HG03521 (cell line): ENCODE results near the gene NUDT17.
A peak's percentile ranks its signal among the peaks of the same experiment; 100 is the strongest.

Experiments
- ATAC-seq: cut with Tn5 transposase; IDR thresholded peaks from one replicate; pipeline ENCODE4 v1.9.1; 2021; ENCODE audit warnings: mild to moderate bottlenecking, moderate library complexity; ENCODE audit not compliant: unreplicated experiment

NUDT17 gene

DNA sequence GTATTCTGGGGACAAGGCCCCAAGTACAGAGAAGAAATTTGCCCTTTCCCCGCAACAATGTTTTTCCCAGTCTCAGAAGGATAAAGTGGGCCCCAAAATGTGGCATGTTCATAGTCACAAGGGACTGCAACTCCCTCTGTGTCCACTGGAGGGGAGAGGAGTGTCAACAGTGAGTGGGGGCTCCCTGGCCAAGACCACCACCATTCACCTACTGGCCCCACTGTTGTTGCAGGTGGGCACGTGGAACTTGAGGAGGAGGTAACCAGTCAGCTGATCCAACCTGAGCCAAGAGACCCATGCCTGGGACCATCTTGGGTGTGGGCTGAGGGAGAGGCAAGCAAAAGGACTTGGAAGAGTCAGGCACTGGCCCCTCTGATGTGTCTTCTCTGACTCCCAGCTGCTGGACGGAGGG lies 777 bp downstream of the NUDT17 start:
- no peak for ATAC-seq

DNA sequence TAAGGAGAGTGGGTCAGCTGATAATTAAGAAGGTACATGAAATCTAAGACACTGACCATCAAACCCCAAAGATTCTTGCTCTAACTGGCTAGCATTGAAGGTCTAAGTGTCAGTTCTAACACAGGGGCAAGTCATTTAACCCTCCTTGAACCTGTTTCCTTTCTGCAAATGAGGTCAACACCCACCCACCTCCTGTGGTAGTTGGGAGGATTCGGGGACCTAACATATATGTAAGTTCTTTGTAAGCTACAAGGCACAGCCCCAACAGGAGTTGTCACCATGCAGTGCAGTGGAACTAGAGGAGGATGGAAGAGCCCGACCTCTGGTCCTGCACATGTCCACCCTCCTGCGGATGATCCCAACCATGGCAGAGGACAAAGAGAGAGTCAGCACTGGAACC lies 2.4 kb downstream of the NUDT17 start:
- ATAC-seq = no peak

DNA sequence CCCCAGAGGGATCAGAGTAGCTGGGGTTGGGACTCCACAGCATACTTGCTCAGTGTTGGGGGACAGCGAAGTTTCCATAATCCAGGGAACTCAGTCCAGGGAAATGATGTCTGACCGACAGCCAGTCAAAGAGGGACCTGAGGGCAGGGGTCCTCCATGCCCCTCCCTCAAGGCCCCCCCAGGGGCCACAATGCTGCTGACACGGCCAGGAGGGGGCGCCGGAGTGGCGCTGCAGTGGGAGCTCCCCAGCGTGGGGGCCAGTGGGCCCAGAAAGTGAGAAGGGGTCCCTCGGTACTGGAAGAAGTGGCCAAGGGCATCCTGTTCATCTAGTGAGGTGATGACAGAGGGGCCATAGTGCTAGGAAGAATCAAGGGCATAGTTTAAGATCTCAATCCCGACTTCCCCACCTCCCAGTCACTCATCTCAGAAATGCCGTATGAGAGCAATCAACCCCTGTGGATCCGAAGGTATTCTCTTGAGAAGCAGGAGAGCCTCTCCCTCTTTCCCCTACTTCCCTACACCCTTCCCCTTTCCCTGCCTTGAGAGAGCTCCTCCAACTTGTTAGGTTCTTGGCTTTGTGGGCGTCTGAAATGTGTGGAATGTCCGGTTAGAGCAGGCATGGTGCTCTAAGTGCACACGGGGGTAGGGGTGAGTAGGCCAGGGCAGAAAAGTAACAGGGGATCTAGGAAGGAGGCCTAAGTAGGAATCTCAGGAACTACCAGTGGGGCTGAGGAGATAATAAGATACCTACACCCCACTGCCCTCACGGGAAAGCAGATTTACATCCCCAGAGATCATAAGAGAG lies 4.1 kb downstream of the NUDT17 start:
- ATAC-seq = no peak

DNA sequence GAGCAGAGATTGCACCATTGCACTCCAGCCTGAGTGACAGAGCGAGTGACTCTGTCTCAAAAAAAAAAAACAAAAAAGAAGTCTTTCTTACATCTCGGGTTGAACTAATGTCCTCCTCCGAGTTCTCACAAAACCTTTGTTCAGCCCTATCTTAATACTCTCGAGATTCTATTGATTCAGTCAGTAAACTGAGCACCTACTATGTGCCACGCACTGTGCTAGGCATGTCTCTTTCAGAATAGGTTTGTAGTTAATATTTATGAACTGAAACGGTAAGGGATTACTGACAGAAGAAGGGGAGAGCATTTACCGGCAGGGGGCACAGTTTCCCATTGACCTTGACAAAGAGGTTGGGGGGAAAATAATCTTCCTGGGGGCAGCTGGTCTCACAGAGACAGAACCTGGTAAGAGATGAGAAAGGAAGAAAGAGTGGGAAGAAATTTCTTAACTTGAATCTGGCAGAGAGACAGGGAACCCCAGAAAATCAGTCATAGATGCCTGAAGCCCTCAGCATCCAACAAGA lies 10.1 kb downstream of the NUDT17 start:
- ATAC-seq = no peak

DNA sequence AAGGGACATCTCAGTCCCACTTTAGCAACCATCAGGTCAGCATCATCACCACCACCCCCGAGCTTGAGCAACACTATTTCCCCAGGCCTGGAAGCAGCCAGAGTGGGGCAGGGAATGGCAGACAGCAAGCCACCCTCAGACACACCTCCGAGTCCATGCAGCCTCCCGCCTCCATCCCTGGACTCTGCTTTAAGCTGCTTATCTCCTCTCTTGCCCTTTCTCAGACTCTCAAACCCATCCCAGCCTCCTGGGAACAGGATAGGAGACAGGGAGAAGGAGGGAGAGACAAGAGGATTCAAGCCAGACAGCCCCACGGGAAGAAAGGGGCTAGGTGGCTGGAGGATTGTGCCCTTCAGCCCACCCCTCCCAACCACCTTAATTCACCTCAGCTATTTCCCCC lies 11.7 kb downstream of the NUDT17 start:
- ATAC-seq = no peak

DNA sequence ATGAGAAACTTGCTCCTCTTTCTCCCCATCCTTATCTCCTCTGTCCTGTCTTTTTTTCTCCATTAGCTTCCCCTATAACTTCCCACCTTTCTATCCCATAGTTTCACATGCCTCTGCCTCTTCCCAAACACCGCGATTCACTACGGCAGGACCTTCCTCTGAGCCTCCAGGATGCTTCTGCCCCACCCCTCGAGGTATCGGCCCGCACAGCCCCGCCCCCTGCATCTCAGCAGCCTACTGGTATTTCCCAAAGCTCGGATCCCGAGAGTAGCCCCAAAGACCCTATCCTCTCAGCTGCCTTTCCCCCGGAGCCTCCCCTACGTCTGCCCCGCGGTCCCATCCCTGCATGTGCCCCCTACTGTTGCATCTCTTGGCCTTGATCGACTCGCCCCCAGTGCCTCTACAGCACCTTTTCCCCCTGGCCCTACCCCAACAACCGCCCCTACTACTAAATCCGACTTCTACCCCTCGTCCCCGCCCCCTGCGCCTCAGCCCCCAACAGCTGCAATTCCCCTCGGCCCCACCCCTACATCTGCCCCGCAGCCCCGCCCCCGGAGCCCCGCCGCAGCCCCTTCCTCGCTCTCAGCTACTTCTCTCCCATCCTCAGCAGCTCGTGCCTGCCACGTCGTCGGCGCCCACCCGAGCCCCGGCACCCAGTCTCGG lies 12.9 kb downstream of the NUDT17 start:
- ATAC-seq = no peak

DNA sequence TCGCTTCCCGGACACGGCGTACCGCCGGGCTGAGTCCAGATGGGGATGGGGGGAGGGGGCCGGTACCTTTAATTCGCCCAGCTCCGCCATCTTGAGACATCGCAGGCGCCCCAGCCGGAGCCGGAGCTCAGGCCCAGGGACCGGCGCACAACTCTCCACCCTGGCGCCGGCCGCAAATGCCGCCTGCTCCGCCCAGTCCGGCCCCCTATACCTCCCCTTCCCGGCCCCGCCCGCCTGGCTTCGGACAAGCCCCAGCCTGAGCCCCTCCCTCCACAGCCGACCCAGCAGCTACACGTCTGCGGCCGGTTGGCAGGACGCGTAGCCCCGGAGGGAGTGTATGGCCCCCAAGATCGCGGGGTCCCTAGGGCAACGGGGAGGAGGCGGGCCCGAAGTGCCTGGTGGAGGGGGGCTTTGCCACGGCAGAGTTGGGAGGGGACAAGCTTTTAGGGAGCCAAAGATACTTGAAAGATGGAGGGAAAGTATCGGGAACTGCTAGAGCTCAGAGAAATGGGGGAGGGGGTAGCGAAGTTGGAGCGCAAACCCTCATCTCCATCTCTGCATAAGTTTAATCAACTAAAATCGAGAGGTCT lies 13.6 kb downstream of the NUDT17 start, which contains the start of gene PIAS3:
TSS of gene PIAS3 (minus strand) at position 181 of the 590 bp plus-strand sequence. CDS start at position 90, 91 bp downstream.
- peak; percentile 89 for ATAC-seq

DNA sequence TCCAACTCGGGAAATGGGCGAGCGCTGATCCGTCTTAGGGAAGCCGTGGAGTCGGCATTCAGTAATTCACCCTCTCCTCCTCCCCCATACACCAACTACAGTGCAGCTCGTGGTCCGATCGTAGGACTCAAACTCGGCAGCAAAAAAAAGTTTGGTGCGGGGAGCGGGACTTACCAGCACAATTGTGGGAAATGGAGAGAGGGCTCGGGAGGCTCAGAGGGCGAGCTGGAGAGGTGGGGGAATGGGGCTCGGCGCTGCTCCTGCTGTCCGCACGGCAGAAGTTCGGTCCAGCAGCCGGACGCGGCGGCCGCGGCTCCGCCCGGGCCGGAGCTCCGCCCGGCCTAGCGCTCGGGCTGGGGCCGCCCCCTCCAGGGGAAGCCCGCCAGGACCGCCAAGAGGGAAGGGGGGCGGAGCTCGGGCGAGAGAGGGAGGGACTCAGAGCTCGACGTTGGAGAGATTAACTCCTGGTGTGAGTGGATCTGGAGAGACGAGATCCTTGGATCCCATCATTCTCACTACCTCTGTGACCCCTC lies 14.1 kb downstream of the NUDT17 start:
- ATAC-seq = peak; percentile 59

DNA sequence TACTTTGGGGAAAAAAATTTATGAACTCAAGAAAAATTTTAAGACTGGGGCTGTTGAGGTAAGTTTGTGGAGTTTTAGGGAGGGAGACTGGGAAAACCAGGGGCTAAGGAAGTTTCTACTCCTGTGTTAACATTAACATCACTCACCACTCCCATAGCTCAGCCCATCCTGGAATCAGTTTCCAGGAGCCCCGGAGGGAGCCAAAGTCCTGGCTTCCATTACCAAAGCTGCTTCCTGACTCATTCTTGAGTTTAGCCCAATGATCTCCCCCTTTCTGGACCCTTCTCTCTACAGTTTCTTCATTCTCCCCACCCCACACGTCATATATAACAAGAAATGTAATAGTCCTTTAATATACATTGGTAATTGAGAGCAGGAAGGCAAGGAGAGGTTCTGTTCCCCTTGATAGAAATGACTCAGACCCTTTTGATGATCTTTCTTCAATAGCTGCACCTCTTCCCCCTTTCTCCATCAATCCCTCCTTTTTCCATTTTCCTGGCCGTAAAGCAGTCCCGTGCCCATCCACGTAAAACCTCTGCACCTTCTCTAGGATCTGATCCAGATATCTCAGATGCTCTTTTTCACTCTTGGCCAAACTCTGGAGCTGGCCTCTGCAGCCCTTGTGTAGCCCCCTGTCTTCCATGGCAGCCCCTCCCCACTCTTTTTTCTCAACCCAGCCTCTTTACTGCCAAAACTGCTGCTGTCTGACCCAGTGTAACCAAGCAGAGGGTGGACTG lies 18.0 kb downstream of the NUDT17 start:
- ATAC-seq = no peak

DNA sequence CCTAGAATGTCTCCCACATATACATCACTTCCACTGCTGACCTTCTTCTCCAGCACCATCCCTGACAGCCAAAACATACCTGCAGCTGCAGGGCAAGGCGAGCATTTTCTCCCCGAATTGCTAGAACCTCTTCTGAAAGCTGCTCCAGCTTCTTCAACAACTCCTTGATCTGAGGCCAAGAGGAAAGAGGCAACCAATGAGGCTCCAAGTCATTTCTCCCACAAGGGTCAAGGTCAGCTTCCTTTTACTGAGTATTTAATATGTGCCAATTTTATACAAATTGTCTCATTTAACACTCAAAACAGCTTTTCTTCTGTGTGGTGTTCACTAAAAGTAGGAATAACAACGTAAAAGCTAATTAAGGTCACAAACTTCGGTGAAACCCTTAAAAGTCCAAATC lies 22.8 kb downstream of the NUDT17 start:
- no peak for ATAC-seq

DNA sequence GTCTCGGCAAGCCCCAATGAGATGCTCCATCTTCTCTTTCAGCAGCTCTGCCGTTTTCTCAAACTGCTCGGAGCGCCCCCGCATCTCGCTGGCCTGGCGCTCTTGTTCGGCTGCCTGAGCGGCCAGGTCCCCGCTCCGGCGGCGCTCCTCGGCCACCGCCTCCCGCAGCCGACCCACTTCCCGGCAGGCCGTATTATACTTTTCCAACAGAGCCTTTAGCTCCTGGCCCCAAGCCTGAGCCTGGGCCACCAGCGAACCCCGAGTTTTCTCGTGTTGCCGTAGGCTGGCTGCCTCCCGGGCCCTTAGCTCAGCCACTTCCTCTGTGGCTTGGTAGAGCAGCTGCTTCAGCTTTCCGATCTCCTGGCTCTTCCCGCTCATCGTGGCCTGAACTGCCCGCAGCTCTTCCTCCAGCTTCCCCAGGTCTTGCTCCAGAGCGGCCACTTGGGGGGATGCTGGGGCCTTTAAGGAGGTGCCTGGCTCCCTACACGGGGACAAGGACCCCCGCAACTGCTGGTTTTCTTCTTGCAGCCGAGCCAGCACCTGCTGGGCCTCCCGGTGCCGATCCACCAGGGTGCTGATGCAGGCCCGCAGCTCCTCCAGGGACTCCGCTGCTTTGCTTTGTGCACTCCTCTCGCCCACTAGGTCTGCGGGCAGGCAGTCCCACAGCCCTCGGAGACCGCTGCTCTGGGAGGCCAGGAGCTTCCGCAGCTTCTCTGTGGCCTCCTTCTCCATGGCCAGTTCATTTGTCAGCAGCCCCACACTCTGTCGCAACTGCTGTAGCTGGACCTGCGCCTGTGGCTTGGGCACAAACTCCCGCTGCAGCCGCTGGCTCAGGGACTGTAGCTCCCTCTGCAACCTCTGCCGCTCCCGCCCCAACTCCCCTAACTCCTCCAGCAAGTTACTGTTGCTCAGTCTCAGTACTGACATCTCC lies 26.8 kb downstream of the NUDT17 start:
- ATAC-seq = no peak

DNA sequence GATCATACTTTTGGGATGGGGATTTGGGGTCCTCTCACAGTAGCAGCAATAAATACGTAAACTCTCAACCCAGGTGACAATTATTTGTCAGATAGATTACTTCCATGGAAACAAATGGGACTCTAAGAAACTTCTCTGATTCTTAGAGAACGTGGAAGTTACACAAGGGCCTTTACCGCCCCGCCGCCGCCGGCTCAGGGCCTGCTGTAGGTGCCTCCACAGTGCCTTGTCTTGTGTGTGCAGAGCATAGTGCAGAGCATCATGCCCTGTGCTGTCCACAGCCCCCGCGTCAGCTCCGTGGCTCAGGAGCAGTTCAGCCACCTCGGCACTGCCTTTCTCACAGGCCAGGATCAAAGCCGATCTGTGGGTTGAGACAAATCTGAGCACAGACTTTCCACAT lies 29.2 kb downstream of the NUDT17 start:
- ATAC-seq = no peak

DNA sequence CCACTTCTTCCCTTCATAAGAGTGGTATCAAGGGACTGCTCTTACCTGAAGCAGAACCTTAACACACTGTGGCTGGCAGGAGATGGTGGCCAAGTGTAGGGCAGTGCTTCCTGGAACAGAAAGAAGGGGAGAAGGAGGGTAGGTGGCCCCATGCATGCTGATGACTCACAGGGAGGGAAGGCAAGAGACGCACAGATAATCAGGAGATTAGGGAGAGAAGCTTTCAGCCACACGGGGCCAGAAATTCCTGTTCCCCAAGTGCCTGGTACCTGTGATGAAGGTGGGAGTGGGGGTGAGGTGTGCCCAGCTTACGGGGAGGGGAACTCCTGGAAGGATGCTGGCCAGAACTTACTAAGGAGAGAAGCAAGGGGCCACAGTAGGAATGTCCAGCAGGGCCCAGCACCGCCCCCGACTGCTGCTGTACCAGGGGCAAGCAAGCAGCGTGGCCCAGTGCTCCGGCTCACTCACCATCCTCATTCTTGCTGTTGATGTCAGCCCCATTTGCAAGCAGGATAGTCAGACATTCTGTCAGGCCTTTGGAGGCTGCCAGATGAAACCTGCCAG lies 32.6 kb downstream of the NUDT17 start:
- no peak for ATAC-seq

DNA sequence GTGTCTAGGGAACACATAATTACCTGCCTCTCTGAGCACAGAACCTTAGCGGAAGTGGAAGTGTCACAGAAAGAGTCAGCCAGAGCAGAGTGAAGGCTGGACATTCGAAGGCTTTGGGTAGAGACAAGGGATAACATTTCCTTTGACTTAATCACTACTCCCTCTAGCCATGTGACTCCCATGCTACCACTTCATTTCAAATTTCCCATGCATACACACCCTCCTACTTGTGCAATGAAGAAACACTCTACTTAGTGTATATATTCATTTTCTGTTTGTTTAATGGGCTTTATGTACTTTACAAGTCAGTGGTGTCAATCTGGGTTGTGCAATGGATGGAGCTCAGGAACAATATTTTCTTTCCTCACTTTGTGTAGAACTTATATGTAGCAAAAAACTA lies 33.3 kb downstream of the NUDT17 start:
- ATAC-seq = no peak

DNA sequence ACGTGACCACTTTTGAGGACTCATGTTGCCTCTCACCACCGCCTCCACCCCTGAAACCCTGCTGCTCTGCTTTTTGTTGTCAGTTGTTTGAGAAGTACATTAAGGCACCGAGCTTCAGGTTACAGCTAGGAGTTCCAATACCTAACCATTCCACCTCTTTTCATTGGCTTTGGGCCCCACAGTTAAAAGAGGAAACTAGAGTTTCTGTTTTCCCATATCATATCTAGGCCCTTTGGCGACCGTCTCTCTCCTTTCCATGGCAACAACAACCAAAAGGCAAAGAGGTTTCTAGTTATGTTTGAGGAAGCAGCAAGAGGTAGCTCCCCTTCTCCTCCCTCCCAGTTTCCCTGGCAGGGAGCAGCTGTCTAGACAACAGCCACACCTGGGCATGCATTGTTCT lies 34.3 kb downstream of the NUDT17 start:
- ATAC-seq = no peak

DNA sequence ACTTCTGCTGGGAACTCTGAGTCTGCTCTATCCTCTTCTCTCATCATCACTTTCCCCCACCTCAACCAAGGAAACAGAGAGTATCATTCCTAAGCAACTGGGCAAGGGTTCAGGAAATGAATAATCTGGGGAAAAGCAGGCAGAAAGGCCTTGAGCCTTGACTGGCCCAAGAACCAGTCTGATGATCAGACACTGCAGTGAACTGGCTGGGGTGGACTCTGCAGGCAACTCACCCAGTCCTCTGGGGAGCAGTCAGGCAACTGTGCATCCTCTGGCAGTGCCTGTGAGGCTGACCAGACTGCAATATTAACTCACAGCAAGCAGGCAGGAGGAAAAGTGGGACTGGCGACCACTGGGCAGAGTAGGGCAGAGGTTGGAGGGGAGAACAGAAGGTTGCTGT lies 39.2 kb downstream of the NUDT17 start:
- ATAC-seq = no peak

DNA sequence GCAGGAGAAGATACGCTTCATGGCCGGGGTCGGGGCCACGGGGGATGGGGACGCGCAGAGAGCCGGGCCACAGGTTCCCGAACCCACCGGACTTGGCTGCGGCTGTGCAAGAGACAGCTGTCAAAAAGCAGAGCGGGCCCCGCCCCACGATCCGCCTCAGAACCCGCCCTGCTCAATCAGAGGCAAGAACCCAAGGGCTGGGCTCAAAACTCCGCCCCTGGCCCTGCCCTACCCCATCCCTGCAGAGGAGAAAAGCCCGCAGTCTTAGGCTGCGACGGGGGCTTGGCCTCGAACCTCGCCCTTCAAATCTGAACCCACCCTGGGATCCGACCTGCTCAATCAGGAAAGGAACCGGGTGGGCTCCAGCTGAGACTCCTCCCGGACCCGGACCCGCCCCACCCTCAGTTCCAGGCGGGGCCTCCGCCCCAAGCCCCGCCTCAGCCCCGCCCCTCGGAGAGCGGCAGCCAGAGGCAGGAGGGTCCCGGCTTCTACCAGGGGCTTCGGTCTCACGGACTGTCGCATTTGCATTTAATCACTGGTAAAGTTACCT lies 40.4 kb downstream of the NUDT17 start, which contains the start of gene ANKRD35:
TSS of gene ANKRD35 (minus strand) at position 129 of the 550 bp plus-strand sequence. CDS start at position 21, 108 bp downstream.
- peak; percentile 98 for ATAC-seq

DNA sequence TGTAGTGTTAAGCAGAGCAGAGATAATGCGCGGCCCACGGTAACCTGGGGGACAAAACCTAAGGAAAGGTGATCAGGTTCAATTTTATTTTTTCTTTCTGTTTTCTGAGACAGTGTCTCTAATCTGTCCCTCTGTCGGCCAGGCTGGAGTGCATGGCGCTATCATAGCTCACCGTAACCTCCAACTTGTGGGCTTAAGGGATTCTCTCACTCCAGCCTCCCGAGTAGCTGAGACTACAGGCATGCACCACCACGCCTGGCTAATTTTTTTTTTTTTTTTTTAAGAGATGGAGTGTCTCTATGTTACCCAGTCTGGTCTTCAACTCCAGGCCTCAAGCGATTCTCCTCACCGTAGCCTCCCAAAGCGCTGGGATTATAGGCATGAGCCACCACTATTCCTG lies 41.0 kb downstream of the NUDT17 start:
- no peak for ATAC-seq

DNA sequence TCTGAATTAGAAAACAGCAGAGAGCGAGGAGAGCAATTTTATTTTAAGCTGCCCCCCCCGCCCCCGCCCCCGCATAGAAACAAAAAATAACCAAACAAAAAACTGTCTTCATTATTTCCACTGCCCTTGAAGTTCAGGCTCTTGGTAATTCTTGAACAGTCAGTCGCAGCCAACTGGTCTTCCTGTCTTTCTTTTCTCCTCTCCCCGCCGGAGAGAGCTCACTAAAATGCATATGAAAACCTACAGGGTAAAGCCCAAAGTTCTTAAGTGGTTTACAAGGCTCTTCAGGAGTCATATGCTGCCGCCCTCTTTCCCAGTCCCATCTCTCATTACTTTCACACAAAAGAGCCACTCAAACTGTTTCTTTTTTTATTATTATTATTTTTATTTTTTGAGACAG lies 41.4 kb downstream of the NUDT17 start:
- ATAC-seq = no peak
